ENCODE data around the gene ELSPBP1.
A peak's percentile ranks its signal among the peaks of the same experiment; 100 is the strongest.

The ELSPBP1 gene

DNA sequence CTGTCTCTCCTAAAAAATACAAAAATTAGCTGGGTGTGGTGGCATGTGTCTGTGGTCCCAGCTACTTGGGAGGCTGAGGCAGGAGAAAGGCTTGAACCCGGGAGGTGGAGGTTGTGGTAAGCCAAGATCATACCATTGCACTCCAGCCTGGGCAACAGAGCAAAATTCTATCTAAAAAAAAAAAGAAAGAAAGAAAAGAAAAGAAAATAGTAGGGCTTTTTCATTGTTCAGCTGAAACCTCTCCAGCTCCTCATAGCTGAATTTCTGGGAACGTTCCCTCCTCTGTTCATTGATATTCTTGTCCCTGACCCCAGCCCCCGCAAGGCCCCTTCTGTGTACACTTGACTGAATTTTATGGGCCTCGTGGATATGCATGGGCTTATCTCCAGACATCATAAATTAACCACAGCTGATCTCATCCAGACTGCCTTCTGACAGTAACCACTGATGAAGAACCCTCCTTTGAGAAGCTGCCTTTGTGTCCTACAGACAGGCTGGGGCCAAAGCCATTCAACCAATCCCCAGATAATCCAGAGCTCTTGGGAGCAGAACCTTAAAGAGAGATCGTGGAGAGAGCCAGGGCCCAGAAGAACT lies at the start of gene ELSPBP1:
Gene ELSPBP1 (plus strand): TSS at position 424 of the 594 bp plus-strand sequence. CDS start 14,036 bp downstream, outside the sequence.
- POLR2A ChIA-PET: interaction anchor here (0.8 to 1.7 kb wide), 3 partner anchors 13 to 109 kb away, joined by 3 to 7 read pairs (median 3); no protein-coding TSS in a partner anchor
- Histone ChIP-seq H3K36me3 (ENCODE audit: control insufficient read depth in 2 of 2, insufficient read depth in 1 of 2, low read length in 2 of 2) (no peaks in the 10 kb centered on the region), H3K9me3 (ENCODE audit: control insufficient read depth, insufficient read depth, low read depth, low read length) (no peaks in the 10 kb centered on the region), H3K4me3 (ENCODE audit: low read depth, low read length) (no peak within 1 kb of the TSS), H3K4me1 (ENCODE audit: control insufficient read depth, insufficient read depth, low read length) (peaks cover 18% of the 10 kb centered on the region), H3K27ac (ENCODE audit: extremely low read depth, low read depth, low read length) (peak within 1 kb of the TSS; percentile 85)
- CTCF ChIA-PET: interaction anchor here (0.7 to 2.5 kb wide), 7 partner anchors 10 to 503 kb away, joined by 3 to 16 read pairs (median 4); partner anchors contain the start of gene PLA2G4C
- TF ChIP-seq SETDB1 (IDR thresholded peaks at IDR 0.05; ENCODE audit: insufficient read length, low read length): no peak
- TF ChIP-seq ZNF544 (tag by site-specific recombination; IDR thresholded peaks at IDR 0.05): no peak
- TF ChIP-seq, protein P1, sequence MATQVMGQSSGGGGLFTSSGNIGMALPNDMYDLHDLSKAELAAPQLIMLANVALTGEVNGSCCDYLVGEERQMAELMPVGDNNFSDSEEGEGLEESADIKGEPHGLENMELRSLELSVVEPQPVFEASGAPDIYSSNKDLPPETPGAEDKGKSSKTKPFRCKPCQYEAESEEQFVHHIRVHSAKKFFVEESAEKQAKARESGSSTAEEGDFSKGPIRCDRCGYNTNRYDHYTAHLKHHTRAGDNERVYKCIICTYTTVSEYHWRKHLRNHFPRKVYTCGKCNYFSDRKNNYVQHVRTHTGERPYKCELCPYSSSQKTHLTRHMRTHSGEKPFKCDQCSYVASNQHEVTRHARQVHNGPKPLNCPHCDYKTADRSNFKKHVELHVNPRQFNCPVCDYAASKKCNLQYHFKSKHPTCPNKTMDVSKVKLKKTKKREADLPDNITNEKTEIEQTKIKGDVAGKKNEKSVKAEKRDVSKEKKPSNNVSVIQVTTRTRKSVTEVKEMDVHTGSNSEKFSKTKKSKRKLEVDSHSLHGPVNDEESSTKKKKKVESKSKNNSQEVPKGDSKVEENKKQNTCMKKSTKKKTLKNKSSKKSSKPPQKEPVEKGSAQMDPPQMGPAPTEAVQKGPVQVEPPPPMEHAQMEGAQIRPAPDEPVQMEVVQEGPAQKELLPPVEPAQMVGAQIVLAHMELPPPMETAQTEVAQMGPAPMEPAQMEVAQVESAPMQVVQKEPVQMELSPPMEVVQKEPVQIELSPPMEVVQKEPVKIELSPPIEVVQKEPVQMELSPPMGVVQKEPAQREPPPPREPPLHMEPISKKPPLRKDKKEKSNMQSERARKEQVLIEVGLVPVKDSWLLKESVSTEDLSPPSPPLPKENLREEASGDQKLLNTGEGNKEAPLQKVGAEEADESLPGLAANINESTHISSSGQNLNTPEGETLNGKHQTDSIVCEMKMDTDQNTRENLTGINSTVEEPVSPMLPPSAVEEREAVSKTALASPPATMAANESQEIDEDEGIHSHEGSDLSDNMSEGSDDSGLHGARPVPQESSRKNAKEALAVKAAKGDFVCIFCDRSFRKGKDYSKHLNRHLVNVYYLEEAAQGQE (tag by site-specific recombination; IDR thresholded peaks at IDR 0.05): no peak
- TF ChIP-seq HOXC10 (CRISPR knock-in tag; IDR thresholded peaks at IDR 0.05): 0 out of 2 replicates have a peak, but pooled peaks have one; percentile 83
- no peak for TF ChIP-seq ZNF112 (tag by site-specific recombination; IDR thresholded peaks at IDR 0.05)
- peak; percentile 58; the same call in 1 of the 2 replicates for TF ChIP-seq KLF8 (tag by site-specific recombination; IDR thresholded peaks at IDR 0.05)
- TF ChIP-seq ZNF571 (tag by site-specific recombination; IDR thresholded peaks at IDR 0.05): no peak
- 0 out of 2 replicates have a peak, but pooled peaks have one; percentile 39 for TF ChIP-seq ZBTB48 (tag by site-specific recombination; IDR thresholded peaks at IDR 0.05)
- TF ChIP-seq ZNF785 (tag by site-specific recombination; IDR thresholded peaks at IDR 0.05): no peak
- peak; percentile 86 for TF ChIP-seq ZEB2 (tag by site-specific recombination; IDR thresholded peaks at IDR 0.05)
- TF ChIP-seq, protein P2, sequence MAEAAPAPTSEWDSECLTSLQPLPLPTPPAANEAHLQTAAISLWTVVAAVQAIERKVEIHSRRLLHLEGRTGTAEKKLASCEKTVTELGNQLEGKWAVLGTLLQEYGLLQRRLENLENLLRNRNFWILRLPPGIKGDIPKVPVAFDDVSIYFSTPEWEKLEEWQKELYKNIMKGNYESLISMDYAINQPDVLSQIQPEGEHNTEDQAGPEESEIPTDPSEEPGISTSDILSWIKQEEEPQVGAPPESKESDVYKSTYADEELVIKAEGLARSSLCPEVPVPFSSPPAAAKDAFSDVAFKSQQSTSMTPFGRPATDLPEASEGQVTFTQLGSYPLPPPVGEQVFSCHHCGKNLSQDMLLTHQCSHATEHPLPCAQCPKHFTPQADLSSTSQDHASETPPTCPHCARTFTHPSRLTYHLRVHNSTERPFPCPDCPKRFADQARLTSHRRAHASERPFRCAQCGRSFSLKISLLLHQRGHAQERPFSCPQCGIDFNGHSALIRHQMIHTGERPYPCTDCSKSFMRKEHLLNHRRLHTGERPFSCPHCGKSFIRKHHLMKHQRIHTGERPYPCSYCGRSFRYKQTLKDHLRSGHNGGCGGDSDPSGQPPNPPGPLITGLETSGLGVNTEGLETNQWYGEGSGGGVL (tag by site-specific recombination; IDR thresholded peaks at IDR 0.05): peak; percentile 82
- peak; percentile 54; the same call in 1 of the 2 replicates for TF ChIP-seq KLF16 (tag by site-specific recombination; IDR thresholded peaks at IDR 0.05)
- TF ChIP-seq ZNF561 (tag by site-specific recombination; IDR thresholded peaks at IDR 0.05; ENCODE audit: borderline replicate concordance): peak; percentile 45; the same call in 1 of the 2 replicates
- TF ChIP-seq, protein P3, sequence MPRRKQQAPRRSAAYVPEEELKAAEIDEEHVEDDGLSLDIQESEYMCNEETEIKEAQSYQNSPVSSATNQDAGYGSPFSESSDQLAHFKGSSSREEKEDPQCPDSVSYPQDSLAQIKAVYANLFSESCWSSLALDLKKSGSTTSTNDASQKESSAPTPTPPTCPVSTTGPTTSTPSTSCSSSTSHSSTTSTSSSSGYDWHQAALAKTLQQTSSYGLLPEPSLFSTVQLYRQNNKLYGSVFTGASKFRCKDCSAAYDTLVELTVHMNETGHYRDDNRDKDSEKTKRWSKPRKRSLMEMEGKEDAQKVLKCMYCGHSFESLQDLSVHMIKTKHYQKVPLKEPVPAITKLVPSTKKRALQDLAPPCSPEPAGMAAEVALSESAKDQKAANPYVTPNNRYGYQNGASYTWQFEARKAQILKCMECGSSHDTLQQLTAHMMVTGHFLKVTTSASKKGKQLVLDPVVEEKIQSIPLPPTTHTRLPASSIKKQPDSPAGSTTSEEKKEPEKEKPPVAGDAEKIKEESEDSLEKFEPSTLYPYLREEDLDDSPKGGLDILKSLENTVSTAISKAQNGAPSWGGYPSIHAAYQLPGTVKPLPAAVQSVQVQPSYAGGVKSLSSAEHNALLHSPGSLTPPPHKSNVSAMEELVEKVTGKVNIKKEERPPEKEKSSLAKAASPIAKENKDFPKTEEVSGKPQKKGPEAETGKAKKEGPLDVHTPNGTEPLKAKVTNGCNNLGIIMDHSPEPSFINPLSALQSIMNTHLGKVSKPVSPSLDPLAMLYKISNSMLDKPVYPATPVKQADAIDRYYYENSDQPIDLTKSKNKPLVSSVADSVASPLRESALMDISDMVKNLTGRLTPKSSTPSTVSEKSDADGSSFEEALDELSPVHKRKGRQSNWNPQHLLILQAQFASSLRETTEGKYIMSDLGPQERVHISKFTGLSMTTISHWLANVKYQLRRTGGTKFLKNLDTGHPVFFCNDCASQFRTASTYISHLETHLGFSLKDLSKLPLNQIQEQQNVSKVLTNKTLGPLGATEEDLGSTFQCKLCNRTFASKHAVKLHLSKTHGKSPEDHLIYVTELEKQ (tag by site-specific recombination; IDR thresholded peaks at IDR 0.05; ENCODE audit: borderline replicate concordance): no peak
- peak; percentile 59; the same call in 1 of the 2 replicates for TF ChIP-seq ZFP69B (tag by site-specific recombination; IDR thresholded peaks at IDR 0.05)
- TF ChIP-seq, protein P4, sequence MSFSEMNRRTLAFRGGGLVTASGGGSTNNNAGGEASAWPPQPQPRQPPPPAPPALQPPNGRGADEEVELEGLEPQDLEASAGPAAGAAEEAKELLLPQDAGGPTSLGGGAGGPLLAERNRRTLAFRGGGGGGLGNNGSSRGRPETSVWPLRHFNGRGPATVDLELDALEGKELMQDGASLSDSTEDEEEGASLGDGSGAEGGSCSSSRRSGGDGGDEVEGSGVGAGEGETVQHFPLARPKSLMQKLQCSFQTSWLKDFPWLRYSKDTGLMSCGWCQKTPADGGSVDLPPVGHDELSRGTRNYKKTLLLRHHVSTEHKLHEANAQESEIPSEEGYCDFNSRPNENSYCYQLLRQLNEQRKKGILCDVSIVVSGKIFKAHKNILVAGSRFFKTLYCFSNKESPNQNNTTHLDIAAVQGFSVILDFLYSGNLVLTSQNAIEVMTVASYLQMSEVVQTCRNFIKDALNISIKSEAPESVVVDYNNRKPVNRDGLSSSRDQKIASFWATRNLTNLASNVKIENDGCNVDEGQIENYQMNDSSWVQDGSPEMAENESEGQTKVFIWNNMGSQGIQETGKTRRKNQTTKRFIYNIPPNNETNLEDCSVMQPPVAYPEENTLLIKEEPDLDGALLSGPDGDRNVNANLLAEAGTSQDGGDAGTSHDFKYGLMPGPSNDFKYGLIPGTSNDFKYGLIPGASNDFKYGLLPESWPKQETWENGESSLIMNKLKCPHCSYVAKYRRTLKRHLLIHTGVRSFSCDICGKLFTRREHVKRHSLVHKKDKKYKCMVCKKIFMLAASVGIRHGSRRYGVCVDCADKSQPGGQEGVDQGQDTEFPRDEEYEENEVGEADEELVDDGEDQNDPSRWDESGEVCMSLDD (tag by site-specific recombination; IDR thresholded peaks at IDR 0.05): peak; percentile 17; the same call in 1 of the 2 replicates
- peak; percentile 81 for TF ChIP-seq ZFHX2 (tag by site-specific recombination; conservative IDR thresholded peaks at IDR 0.05)
- TF ChIP-seq ZNF10 (tag by site-specific recombination; IDR thresholded peaks at IDR 0.05): peak; percentile 89
- peak; percentile 99 for TF ChIP-seq MEIS1 (CRISPR knock-in tag; IDR thresholded peaks at IDR 0.05; ENCODE audit: borderline replicate concordance)
